ENCODE measurements around the gene TSC22D4.
"Not testable (repeated sequence)": the region's sequence is repeated elsewhere in the genome, so short reads cannot be mapped to it uniquely, and the experiment has no call there.

The TSC22D4 gene

DNA sequence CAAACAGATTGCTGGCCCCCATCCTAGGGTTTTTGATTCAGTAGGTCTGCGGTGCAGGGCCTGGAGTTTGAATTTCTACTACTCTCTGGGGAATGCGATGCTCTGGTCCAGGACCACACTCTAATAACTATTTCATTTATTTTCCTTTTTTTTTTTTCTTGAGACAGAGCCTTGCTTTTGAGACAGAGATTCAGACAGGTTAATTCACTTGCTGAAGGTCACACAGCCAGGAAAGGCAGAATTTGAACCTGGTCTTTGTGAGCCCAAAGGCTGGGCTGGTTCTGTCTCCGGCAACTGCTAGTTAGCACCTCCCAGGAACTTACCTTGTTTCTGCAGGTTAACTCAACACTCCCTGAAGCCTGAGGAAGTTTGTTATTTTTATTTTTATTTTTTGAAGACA lies 26.5 kb downstream of the TSC22D4 start:
- TF ChIP-seq ZNF384 (IDR thresholded peaks at IDR 0.05): no peak
- no peak for TF ChIP-seq CTBP1 (IDR thresholded peaks at IDR 0.05; ENCODE audit: borderline replicate concordance)
- TF ChIP-seq, protein P1, sequence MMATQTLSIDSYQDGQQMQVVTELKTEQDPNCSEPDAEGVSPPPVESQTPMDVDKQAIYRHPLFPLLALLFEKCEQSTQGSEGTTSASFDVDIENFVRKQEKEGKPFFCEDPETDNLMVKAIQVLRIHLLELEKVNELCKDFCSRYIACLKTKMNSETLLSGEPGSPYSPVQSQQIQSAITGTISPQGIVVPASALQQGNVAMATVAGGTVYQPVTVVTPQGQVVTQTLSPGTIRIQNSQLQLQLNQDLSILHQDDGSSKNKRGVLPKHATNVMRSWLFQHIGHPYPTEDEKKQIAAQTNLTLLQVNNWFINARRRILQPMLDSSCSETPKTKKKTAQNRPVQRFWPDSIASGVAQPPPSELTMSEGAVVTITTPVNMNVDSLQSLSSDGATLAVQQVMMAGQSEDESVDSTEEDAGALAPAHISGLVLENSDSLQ (IDR thresholded peaks at IDR 0.05): no peak
- TF ChIP-seq ELF4 (IDR thresholded peaks at IDR 0.05): no peak
- no peak for TF ChIP-seq FOXK2 (IDR thresholded peaks at IDR 0.05)
- TF ChIP-seq ARNT (IDR thresholded peaks at IDR 0.05): no peak
- no peak for TF ChIP-seq SUZ12 (IDR thresholded peaks at IDR 0.05)
- no peak for TF ChIP-seq LEF1 (IDR thresholded peaks at IDR 0.05; ENCODE audit: borderline replicate concordance)
- no peak for TF ChIP-seq NFRKB (IDR thresholded peaks at IDR 0.05)
- ChIA-PET POLR2A (interaction anchor here (0.8 kb wide), 1 partner anchor 16 kb away, joined by 3 read pairs; the partner anchor contains the start of gene PPP1R35), CTCF (interaction anchor here (0.7 kb wide), 1 partner anchor 337 kb away, joined by 3 read pairs; no protein-coding TSS in a partner anchor)
- DNase-seq (ENCODE audit: extremely low spot score): no peak

DNA sequence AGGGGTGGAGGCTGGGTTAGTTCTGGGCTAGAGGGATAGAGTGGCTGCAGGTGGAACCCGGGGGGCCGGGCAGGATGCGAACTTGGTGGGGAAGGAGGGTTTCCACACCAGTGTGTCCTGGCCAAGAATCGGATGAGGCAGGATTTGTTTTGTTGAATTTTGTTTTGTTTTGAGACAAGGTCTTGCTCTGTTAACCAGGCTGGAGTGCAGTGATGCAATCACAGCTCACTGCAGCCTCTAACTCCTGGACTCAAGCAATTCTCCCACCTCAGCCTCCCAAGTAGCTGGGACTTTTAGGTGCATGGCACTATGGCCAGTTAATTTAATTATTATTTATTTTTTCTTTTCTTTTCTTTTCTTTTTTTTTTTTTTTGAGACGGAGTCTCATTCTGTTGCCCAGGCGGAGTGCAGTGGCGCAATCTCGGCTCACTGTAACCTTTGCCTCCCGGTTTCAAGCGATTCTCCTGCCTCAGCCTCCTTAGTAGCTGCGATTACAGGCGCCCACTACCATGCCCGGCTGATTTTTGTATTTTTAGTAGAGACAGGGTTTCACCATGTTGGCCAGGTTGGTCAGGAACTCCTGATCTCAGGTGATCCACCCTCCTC lies 29.7 kb downstream of the TSC22D4 start:
- TF ChIP-seq ELF4 (IDR thresholded peaks at IDR 0.05) (no peak), SUZ12 (IDR thresholded peaks at IDR 0.05) (no peak), ARNT (IDR thresholded peaks at IDR 0.05) (no peak), HDGF (IDR thresholded peaks at IDR 0.05; ENCODE audit: borderline replicate concordance) (no peak), FOXM1 (IDR thresholded peaks at IDR 0.05; ENCODE audit: borderline replicate concordance) (no peak), NFRKB (IDR thresholded peaks at IDR 0.05) (no peak), BHLHE40 (IDR thresholded peaks at IDR 0.05; ENCODE audit: borderline replicate concordance) (no peak), FOXK2 (IDR thresholded peaks at IDR 0.05) (no peak), LEF1 (IDR thresholded peaks at IDR 0.05; ENCODE audit: borderline replicate concordance) (no peak), TARDBP (IDR thresholded peaks at IDR 0.05) (no peak), ZNF384 (IDR thresholded peaks at IDR 0.05) (no peak), FOXA1 (IDR thresholded peaks at IDR 0.05) (no peak), CTBP1 (IDR thresholded peaks at IDR 0.05; ENCODE audit: borderline replicate concordance) (no peak), L3MBTL2 (conservative IDR thresholded peaks at IDR 0.05) (no peak)
- TF ChIP-seq, protein P1 (IDR thresholded peaks at IDR 0.05): no peak
- ChIA-PET POLR2A (interaction anchor here (1.2 to 2.9 kb wide), 3 partner anchors 14 to 30 kb away, joined by 5 to 28 read pairs (median 25); partner anchors contain the start of genes MEPCE, PPP1R35, TSC22D4 and ZCWPW1), CTCF (interaction anchor here (0.6 to 1.6 kb wide), 3 partner anchors 14 to 646 kb away, joined by 3 to 5 read pairs (median 4); no protein-coding TSS in a partner anchor)
- DNase-seq (ENCODE audit: extremely low spot score): no peak

DNA sequence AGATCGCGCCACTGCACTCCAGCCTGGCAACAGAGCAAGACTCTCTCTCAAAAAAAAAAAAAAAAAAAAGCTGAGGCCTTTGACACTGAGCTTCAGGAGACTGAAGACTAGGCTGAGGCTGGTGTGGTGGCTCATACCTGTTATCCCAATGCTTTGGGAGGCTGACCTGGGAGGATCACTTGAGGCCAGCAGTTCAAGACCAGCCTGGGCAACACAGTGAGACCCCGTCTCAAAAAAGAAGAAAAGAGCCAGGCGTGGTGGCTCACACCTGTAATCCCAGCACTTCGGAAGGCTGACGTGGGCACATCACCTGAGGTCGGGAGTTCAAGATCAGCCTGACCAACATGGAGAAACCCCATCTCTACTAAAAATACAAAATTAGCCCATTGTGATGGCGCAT lies 31.7 kb downstream of the TSC22D4 start:
- CTCF ChIA-PET; DNase-seq (ENCODE audit: extremely low spot score): not testable (repeated sequence)
- POLR2A ChIA-PET: interaction anchor here (0.7 to 5.1 kb wide), 5 partner anchors 8 to 831 kb away, joined by 3 to 43 read pairs (median 3); partner anchors contain the start of genes MEPCE, TSC22D4, ZCWPW1 and ZSCAN25

DNA sequence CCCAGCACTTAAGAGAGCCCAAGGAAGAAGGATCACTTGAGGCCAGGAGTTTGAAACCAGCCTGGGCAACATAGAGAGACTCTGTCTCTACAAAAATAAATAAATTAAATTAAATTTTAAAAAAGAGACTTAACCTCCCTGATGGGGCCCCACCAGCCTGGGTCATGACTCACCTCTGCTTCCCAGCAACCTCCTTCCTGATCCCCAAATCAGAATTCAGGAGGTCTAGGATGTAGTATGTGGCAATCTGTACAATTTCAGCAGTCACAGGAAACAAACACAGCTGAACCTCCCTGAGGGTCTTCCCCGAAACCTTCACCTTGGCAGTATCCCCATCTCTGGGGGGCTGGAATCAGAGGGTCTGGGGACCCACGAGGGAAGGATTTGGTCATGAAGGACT lies 33.0 kb downstream of the TSC22D4 start:
- no peak for DNase-seq (ENCODE audit: extremely low spot score)
- ChIA-PET POLR2A (interaction anchor here (1.2 to 5.1 kb wide), 4 partner anchors 9 to 17 kb away, joined by 3 to 43 read pairs (median 7); partner anchors contain the start of genes MEPCE and ZCWPW1), CTCF (interaction anchor here (0.6 to 1.0 kb wide), 2 partner anchors 23 to 280 kb away, joined by 3 to 5 read pairs; no protein-coding TSS in a partner anchor)
- no peak for TF ChIP-seq HDGF (IDR thresholded peaks at IDR 0.05; ENCODE audit: borderline replicate concordance)
- no peak for TF ChIP-seq LEF1 (IDR thresholded peaks at IDR 0.05; ENCODE audit: borderline replicate concordance)
- TF ChIP-seq, protein P1 (IDR thresholded peaks at IDR 0.05): no peak
- no peak for TF ChIP-seq NFRKB (IDR thresholded peaks at IDR 0.05)
- TF ChIP-seq ZNF384 (IDR thresholded peaks at IDR 0.05): no peak
- TF ChIP-seq FOXM1 (IDR thresholded peaks at IDR 0.05; ENCODE audit: borderline replicate concordance): no peak
- TF ChIP-seq CTBP1 (IDR thresholded peaks at IDR 0.05; ENCODE audit: borderline replicate concordance): no peak
- TF ChIP-seq ELF4 (IDR thresholded peaks at IDR 0.05): no peak
- TF ChIP-seq FOXA1 (IDR thresholded peaks at IDR 0.05): no peak
- TF ChIP-seq ARNT (IDR thresholded peaks at IDR 0.05): no peak
- no peak for TF ChIP-seq FOXK2 (IDR thresholded peaks at IDR 0.05)
- TF ChIP-seq TARDBP (IDR thresholded peaks at IDR 0.05): no peak
- TF ChIP-seq SP1 (IDR thresholded peaks at IDR 0.05): no peak
- TF ChIP-seq SUZ12 (IDR thresholded peaks at IDR 0.05): no peak
- TF ChIP-seq BHLHE40 (IDR thresholded peaks at IDR 0.05; ENCODE audit: borderline replicate concordance): no peak
- TF ChIP-seq L3MBTL2 (conservative IDR thresholded peaks at IDR 0.05): no peak

DNA sequence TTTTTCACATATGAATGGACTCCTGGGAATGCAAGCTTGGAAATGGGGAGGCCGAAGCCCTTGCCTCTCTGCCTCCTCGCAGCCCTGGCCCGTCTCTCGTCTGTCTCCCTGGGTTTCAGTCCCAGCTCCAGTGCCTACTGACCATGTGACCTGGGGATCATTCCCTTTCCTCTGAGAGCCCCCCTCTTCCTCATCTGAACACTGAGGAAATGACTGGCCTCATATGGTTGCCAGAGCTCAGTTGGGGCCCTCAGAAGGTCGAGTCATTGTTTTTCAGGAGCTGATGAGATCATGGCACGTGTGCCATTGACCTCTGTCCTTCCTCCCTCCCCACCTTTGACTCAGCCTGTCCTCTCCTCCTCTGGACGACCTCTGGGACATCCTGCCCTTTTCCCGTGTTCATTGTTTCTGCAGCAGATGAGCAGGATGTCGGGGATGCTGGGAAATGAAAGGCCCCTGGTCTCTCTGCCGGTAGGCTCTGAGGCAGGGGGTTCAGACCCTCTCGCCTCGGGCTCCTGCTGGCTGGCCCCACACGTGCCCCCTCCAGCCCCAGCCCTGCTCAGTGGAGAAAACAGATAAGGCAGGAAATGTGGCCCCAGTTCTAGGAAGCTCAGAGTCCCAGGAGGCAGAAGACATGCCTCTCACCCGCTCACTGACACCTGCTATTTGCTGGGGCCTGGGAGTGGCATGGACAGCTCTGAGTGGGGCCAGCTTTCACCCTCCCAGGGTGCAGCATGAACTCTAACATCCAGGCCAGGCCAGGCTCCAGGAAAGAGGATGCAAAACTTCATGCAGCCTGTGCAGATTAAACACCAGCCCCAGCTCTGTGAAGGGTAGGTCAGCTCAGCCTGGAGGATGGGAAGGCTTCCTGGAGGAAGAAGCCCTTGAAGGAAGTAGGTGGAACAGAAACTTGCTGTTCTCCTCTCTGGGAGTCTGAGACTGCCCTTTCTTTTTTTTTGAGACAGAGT lies 34.4 kb downstream of the TSC22D4 start:
- TF ChIP-seq CTBP1 (IDR thresholded peaks at IDR 0.05; ENCODE audit: borderline replicate concordance) (no peak), FOXK2 (IDR thresholded peaks at IDR 0.05) (no peak), FOXA1 (IDR thresholded peaks at IDR 0.05) (no peak), SUZ12 (IDR thresholded peaks at IDR 0.05) (no peak), ZNF384 (IDR thresholded peaks at IDR 0.05) (no peak), HDGF (IDR thresholded peaks at IDR 0.05; ENCODE audit: borderline replicate concordance) (no peak), TARDBP (IDR thresholded peaks at IDR 0.05) (no peak), FOXM1 (IDR thresholded peaks at IDR 0.05; ENCODE audit: borderline replicate concordance) (no peak), ELF4 (IDR thresholded peaks at IDR 0.05) (no peak), L3MBTL2 (conservative IDR thresholded peaks at IDR 0.05) (no peak), BHLHE40 (IDR thresholded peaks at IDR 0.05; ENCODE audit: borderline replicate concordance) (no peak), LEF1 (IDR thresholded peaks at IDR 0.05; ENCODE audit: borderline replicate concordance) (no peak)
- TF ChIP-seq, protein P1 (IDR thresholded peaks at IDR 0.05): no peak
- CTCF ChIA-PET: interaction anchor here (0.6 to 1.3 kb wide), 5 partner anchors 10 to 390 kb away, joined by 3 to 8 read pairs (median 4); no protein-coding TSS in a partner anchor
- POLR2A ChIA-PET: interaction anchor here (1.1 to 5.1 kb wide), 4 partner anchors 8 to 124 kb away, joined by 3 to 43 read pairs (median 6); partner anchors contain the start of genes MEPCE, PPP1R35, TSC22D4 and ZCWPW1
- DNase-seq (ENCODE audit: extremely low spot score): no peak
